ENCODE results near the gene SMU1. TPM values are rescaled to one million over a fixed set of nuclear protein-coding genes. Genes with fewer than 3 reads are reported as not detected.
A peak's percentile ranks its signal among the peaks of the same experiment; 100 is the strongest.

Gene SMU1
- total and polyA plus RNA-seq, 2 experiments from 2014 or later: 15.8 to 25.1 TPM

GRCh38 chr9:33080534-33080933, 4.1 kb upstream of the SMU1 start:
- H3K4me1 ChIP-seq (ENCODE audit: insufficient read depth): peaks cover 1% of the 10 kb centered on the region
- peak overlapping the region; percentile 47 for H3K27ac ChIP-seq

GRCh38 chr9:33068991-33069390, 7.5 kb downstream of the SMU1 start:
- Histone ChIP-seq H3K27me3 (no peaks in the 10 kb centered on the region), H3K27ac (peak overlapping the region; percentile 49), H3K36me3 (replicated peaks; ENCODE audit: insufficient read depth, low read depth) (no peaks in the 10 kb centered on the region), H2AFZ (no peak overlapping the region), H4K20me1 (ENCODE audit: insufficient read depth, poor library complexity, severe bottlenecking) (no peaks in the 10 kb centered on the region), H3K79me2 (peaks cover 37% of the 10 kb centered on the region), H3K4me1 (ENCODE audit: insufficient read depth) (no peaks in the 10 kb centered on the region), H3K9me2 (replicated peaks; ENCODE audit: insufficient read depth) (no peaks in the 10 kb centered on the region), H3K4me2 (no peak overlapping the region), H3K9me3 (ENCODE audit: low read depth) (no peaks in the 10 kb centered on the region), H3K4me3 (no peak overlapping the region)
- 95% methylated on average over 1 of the region's 1 CpG for WGBS (ENCODE audit: low lambda C conversion rate, missing lambda C conversion rate)
- TF ChIP-seq CTCF (IDR thresholded peaks at IDR 0.05; ENCODE audit: poor library complexity) (no peak), EZH2 (IDR thresholded peaks at IDR 0.05; ENCODE audit: borderline replicate concordance) (no peak), EZH2phosphoT487 (IDR thresholded peaks at IDR 0.05; ENCODE audit: low read depth, severe bottlenecking, unreplicated experiment) (no peak)
- no peak for DNase-seq (ENCODE audit: low spot score)

More at GRCh38 chr9:33080534-33080933, 4.1 kb upstream of the SMU1 start:
- TF ChIP-seq EZH2phosphoT487 (IDR thresholded peaks at IDR 0.05; ENCODE audit: low read depth, severe bottlenecking, unreplicated experiment) (no peak), EZH2 (IDR thresholded peaks at IDR 0.05; ENCODE audit: borderline replicate concordance) (no peak), CTCF (IDR thresholded peaks at IDR 0.05; ENCODE audit: poor library complexity) (no peak)
- no peaks in the 10 kb centered on the region for H3K9me3 ChIP-seq (ENCODE audit: low read depth)
- no peaks in the 10 kb centered on the region for H3K36me3 ChIP-seq (replicated peaks; ENCODE audit: insufficient read depth, low read depth)
- H4K20me1 ChIP-seq (ENCODE audit: insufficient read depth, poor library complexity, severe bottlenecking): no peaks in the 10 kb centered on the region
- H3K79me2 ChIP-seq: peaks cover 8% of the 10 kb centered on the region
- H3K9me2 ChIP-seq (replicated peaks; ENCODE audit: insufficient read depth): no peaks in the 10 kb centered on the region
- WGBS (ENCODE audit: low lambda C conversion rate, missing lambda C conversion rate): 81% methylated on average over 6 of the region's 6 CpGs
- H3K4me2 ChIP-seq: peak overlapping the region; percentile 63
- H2AFZ ChIP-seq: no peak overlapping the region
- H3K4me3 ChIP-seq: no peak overlapping the region
- DNase-seq (ENCODE audit: low spot score): no peak
- H3K27me3 ChIP-seq: no peaks in the 10 kb centered on the region

GRCh38 chr9:33065157-33066076, 11.1 kb downstream of the SMU1 start:
- H3K36me3 ChIP-seq (replicated peaks; ENCODE audit: insufficient read depth, low read depth): peaks cover 7% of the 10 kb centered on the region
- H4K20me1 ChIP-seq (ENCODE audit: insufficient read depth, poor library complexity, severe bottlenecking): no peaks in the 10 kb centered on the region
- no peak overlapping the region for H3K4me3 ChIP-seq
- 97% methylated on average over 5 of the region's 5 CpGs for WGBS (ENCODE audit: low lambda C conversion rate, missing lambda C conversion rate)
- DNase-seq (ENCODE audit: low spot score): no peak
- no peak overlapping the region for H2AFZ ChIP-seq
- H3K9me2 ChIP-seq (replicated peaks; ENCODE audit: insufficient read depth): no peaks in the 10 kb centered on the region
- no peak overlapping the region for H3K27ac ChIP-seq
- H3K4me1 ChIP-seq (ENCODE audit: insufficient read depth): no peaks in the 10 kb centered on the region
- H3K4me2 ChIP-seq: no peak overlapping the region
- H3K79me2 ChIP-seq: peaks cover 7% of the 10 kb centered on the region
- H3K27me3 ChIP-seq: no peaks in the 10 kb centered on the region
- TF ChIP-seq EZH2 (IDR thresholded peaks at IDR 0.05; ENCODE audit: borderline replicate concordance): no peak
- no peak for TF ChIP-seq CTCF (IDR thresholded peaks at IDR 0.05; ENCODE audit: poor library complexity)
- no peak for TF ChIP-seq EZH2phosphoT487 (IDR thresholded peaks at IDR 0.05; ENCODE audit: low read depth, severe bottlenecking, unreplicated experiment)
- no peaks in the 10 kb centered on the region for H3K9me3 ChIP-seq (ENCODE audit: low read depth)

Measured in hepatocyte (in vitro differentiated cells).